HPDE6-E6E7 (cell line): ENCODE measurements around the gene GAN.

ENCODE experiments used
- DNase-seq: peaks from one replicate; pipeline ENCODE4 v3.0.0; 2011; ENCODE audit warnings: missing footprints; ENCODE audit errors: extremely low spot score

The GAN gene

DNA sequence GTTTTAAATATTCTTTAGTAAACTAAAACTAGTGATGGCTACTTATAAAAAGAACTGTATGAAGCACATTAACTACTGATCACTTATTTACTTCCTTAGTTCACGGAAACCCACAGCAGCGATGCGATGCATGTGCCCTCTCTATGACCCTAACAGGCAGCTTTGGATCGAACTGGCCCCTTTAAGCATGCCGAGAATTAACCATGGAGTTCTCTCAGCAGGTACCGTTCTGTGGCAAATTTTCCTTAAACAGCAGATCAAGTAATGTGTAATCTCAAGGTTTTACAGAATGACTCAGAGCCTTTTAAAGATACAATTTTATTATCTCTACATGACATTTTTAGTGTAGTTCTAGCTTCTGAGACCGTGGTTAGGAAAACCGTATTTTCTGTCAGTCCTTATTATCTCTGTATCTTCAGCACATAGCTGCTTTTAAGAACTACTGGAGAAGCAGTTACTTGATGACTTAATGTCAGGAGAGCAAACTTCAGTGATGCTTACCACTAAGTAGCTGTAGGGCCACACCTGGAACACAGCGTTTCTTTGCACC, 43.0 kb downstream of the GAN start:
- DNase-seq, result no peak

DNA sequence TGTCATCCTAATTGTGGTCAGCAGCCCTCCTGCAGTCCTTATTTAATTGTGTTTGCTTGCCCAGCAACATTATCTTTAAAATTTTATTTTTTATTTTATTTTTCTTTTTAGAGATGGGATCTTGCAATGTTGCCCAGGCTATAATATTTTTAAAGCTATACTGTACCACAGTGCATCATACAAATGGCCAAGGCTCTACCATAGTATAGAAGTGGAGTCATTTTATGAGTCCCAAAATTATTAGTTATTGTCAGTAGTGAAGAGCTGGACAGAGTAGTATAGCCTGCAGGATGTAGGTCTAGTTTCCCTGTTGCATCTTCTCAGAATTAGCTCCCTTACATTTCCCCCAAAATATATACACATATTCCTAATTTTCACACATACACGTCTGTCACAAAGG, 44.1 kb downstream of the GAN start:
- no peak for DNase-seq

DNA sequence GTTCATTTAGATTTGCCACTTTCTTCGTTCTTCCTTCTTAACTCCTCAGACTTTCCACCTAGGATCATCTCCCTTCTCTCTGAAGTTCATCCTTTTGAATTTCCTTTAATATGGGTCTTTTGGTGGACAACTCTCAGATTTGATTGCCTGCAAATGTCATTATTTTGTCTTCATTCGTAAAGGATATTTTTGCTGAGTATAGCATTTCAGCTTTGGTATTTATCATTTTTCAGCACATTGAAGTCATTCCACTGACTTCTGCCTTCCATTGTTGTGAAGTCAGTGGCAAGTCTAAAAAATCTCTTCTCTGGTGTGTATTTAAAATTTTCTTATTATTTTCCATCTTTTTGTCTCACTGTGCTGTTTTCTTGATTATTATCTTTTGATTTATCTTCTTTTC, 45.4 kb downstream of the GAN start:
- DNase-seq, result no peak

- DNase-seq, result no peak
Observed at GRCh38 chr16:81365731-81366130, 51.0 kb downstream of the GAN start.

DNA sequence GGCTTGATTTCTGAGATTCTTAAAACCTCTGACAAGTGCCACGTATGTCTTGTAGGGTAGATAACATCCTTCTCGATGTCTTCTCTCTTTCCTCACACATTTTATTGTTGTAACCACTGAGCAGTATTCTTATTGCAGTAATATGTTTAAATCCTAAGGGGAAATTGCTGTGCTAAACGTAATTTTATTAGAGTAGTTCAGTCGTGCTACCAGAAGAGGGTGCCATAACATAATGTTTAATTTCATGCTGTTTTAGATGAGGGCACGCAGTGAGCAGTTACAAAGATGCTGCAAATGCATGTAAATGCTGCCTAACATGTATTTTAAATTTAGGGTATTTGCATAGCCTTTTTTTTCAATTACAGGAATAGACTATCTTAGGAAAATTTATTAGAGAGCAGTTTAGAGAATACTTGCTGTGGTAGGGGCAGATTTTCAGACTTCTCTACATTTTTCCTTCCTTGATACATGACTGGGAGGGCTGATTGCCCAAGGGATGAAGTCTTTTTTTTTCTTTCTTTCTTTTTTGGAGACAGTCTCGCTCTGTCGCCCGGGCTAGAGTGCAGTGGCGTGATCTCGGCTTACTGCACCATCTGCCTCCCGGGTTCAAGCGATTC, 51.7 kb downstream of the GAN start:
- DNase-seq, result peak; percentile 29

GRCh38 chr16:81367821-81368220, 53.1 kb downstream of the GAN start:
- DNase-seq, result no peak

GRCh38 chr16:81369888-81370504, 55.2 kb downstream of the GAN start:
- DNase-seq, result no peak

GRCh38 chr16:81371106-81371505, 56.3 kb downstream of the GAN start:
- DNase-seq, result no peak

DNA sequence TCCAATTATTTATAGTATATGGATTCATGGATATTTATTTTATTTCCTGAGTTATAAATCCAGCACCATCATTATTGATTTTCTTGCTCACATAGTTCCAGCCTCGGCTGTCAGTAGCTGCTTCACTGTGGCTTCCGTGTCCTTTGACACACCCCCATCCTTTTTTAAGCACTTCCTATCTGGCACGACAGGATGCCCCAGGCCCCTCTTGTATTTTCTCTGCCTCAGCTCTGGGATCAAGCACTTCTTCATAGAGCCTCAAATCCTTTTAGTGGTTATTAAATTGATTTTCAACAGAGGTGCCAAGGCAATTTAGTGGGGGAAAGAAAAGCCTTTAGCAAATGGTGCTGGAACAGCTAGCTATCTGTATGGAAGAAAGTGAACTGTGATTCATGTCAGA, 59.8 kb downstream of the GAN start:
- no peak for DNase-seq

DNA sequence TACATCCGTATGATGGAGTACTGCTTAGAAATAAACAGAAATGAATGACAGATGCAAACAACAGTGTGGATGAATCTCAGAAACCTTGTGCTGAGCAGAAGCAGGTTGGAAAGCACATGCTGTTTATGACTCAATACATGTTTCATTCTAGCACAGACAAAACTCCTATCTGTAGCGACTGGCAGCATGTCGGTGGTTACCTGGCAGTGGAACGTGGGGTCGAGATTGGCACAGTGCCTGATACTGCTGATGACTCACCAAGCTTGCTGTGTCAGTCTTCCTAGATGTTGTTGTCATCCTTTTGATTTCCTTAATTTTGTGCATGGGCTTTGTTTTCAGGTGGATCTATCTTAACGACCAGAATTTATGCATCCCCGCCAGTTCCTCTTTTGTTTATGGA, 62.1 kb downstream of the GAN start:
- DNase-seq, result peak; percentile 71

DNA sequence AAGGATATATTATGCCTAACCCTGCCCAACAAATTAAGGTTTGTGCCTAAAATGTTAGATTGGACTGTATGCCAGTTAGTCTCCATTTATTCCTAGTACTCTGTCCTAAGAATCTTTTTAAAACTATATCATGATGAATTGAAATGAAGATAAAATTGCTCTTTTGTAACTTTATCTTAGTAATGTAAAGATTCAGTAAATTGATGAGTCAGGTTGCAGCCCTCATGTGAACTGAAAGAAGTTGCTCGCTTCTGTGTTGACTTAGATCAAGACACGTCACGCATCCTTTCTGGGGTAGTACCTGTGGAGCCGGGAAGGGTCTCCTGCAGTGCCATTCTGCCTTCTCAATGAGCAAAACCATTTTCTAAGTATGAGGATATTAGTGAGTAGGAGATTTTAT, 63.3 kb downstream of the GAN start:
- DNase-seq, result no peak

GRCh38 chr16:81380932-81381331, 66.2 kb downstream of the GAN start:
- no peak for DNase-seq

- DNase-seq, result no peak
Observed at GRCh38 chr16:81384006-81384405, 69.2 kb downstream of the GAN start.

DNA sequence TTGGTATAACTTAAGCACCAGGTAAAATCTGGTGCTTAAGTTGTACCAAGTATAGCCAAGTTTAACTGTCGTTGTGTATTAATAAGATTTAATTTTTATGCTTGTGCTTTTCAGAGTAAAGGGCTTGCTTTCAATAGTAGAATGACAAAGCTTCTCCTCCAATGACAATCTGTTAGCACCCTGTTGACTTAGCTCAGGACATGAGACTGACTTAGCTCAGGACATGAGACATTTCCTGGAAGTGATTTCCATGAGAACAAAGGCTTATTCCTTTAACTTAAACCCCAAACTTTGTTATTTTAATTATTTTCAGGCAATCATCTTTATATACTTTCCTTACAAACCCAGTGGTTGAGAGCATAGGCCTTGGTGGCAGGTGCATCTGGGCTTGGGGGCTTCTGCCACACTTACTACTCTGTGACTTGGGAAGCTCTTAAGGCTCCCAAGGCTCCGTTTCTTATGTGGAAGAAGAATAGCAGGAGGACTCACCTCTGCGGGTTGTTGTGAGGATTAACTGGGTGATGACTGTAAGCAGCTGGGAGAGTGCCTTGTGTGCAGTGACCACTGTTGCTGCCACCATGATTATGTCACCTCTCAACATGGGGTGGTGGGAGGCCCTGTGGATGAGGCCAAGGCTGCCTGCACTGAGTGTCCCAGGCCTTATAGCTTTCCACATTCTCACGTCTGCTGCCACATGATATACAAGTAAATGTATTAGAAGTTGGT, 70.4 kb downstream of the GAN start:
- no peak for DNase-seq

GRCh38 chr16:81388357-81388756, 73.6 kb downstream of the GAN start:
- DNase-seq, result no peak

DNA sequence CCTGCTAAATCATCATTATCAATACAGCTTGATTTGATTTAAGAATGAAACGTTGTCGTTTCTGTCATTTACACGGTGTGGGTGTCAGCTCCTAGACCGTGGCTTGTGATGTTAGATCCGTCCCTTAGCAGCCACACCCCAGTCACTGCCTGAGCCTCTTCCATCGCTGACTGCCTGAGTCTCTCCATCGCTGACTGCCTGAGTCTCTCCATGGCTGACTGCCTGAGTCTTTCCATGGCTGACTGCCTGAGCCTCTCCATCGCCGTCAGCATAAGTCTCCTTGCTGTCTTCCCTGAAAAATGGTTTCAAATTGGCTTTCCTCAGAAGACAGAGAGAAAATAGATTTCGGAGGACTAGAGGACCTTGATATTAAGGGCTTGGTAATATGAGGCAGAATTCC, 76.1 kb downstream of the GAN start:
- DNase-seq, result no peak

DNA sequence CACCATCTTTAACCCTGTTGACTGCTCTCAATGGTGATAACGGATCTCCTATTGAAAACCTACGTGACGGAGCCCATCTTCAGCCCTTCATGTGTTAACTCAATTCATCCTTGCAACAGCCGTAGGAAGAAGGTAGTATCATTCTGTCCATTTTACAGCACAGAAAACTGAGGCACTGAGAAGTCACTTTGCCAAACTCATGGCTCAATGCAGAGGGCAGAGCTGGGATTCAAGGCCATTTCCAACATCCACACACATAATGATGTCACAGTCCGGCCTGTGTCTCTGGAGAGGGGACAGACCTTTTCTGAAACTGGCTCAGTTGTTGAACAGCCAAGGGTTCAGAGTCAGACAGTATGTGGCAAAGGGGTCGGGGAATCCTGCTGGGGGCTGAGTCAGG, 77.2 kb downstream of the GAN start:
- no peak for DNase-seq

DNA sequence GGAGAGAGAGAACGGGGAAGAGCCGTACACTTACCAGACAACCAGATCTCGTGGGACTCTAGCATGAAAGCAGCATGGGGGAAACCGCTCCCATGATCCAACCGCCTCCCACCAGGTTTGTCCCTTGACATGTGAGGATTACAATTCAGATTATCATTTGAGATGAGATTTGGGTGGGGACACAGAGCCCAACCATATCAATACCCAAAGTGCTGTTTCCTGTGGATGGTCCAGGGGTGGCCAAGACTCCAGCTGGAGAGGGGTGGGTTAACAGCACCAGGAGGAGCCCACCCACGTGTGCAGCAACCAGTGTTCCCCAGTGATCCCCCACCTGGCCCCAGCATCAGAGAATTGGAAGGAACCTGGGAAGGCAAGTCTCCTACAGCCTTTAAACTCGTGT, 79.7 kb downstream of the GAN start:
- no peak for DNase-seq

DNA sequence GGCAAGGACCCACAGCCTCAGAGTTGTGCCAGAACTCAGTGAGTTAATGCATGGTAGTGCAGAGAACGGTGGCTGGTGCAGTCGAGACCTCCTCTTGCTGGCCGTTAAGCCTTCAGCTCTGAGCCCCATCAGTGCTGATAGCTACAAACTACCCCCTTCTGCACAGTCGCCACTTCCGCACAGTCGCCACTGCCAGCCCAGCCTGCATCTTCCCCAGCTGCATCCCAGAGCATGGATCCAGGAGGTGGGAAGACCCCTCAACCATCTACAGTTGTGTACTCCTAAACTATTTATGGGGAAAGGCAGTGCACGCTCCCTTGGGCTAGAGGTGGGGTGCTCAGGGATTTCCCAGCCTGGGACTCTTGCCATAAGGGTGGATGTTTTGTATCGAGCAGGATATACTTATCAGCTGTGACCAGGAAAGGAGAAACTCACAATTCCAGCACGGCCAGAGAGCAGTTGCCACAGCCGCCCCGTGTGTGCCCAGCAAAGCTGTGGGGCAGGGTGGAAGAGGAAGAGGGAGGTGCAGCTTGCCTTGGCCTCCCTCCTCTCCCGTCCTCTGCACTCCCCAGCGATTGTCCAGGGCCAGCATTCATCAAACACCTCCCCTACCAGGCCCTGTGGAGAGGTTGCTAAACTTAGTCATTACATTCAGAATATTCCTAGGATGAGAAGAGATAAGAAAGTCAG, 80.3 kb downstream of the GAN start:
- DNase-seq, result no peak

GRCh38 chr16:81397058-81397878, 82.5 kb downstream of the GAN start:
- DNase-seq, result no peak

GRCh38 chr16:81397879-81398520, 83.2 kb downstream of the GAN start:
- DNase-seq, result no peak
